PC-9 (cell line): ENCODE measurements around the gene APBA2. TPM values are rescaled to one million over a fixed set of nuclear protein-coding genes. Genes with fewer than 3 reads are reported as not detected.

Source experiments
- BruUV-seq: library from RNA; stranded (reverse); fragments of 400-500 nt; replicated peaks from 2 replicates; lab custom pipeline; 2021; lab: Mats Ljungman, UMichigan
- CTCF ChIA-PET: fragments of 300-600 bp; sonication (Branson Sonifier 250); formaldehyde crosslinking; loops from one replicate; lab custom pipeline; 2022; ENCODE audit warnings: antibody characterized with exemption; lab: Charles Lee
- POLR2A ChIA-PET: fragments of 300-600 bp; sonication (Branson Sonifier 250); formaldehyde crosslinking; loops from one replicate; lab custom pipeline; 2022; ENCODE audit warnings: antibody characterized with exemption; ENCODE audit not compliant: unreplicated experiment; lab: Charles Lee
- DNase-seq, 2 experiments: peaks; one replicate each; pipeline versions ENCODE4 v3.0.0 to v3.0.0-alpha.2; 2015 to 2022; ENCODE audit warnings: mixed read lengths in 1 of 2
- H2AFZ ChIP-seq: fragments of 200-600 bp; sonication (generic); 2 replicates; pipeline ENCODE4 v1.8.1; 2017; ENCODE audit warnings: antibody characterized with exemption
- H3F3A ChIP-seq: fragments of 200-600 bp; sonication (generic); 2 replicates; pipeline ENCODE4 v1.8.1; 2017; ENCODE audit warnings: antibody characterized with exemption, mild to moderate bottlenecking, low read depth; ENCODE audit not compliant: insufficient read depth
- H3K27ac ChIP-seq: fragments of 200-600 bp; sonication (generic); 2 replicates; pipeline ENCODE4 v1.6.1; 2016; ENCODE audit warnings: mixed run types
- H3K27me3 ChIP-seq: fragments of 200-600 bp; sonication (generic); 2 replicates; pipeline ENCODE4 v1.6.1; 2016; ENCODE audit warnings: low read depth, mixed run types; ENCODE audit not compliant: insufficient read depth
- H3K36me3 ChIP-seq: fragments of 200-600 bp; sonication (generic); 2 replicates; pipeline ENCODE4 v1.6.1; 2016; ENCODE audit warnings: low read depth, mixed run types
- H3K4me1 ChIP-seq: fragments of 200-600 bp; sonication (generic); replicated peaks from 2 replicates; pipeline ENCODE4 v1.6.1; 2016; ENCODE audit warnings: mixed run types; ENCODE audit not compliant: insufficient read depth
- H3K4me2 ChIP-seq: fragments of 200-600 bp; sonication (generic); 2 replicates; pipeline ENCODE4 v1.6.1; 2017; ENCODE audit warnings: mixed run types
- H3K4me3 ChIP-seq: fragments of 200-600 bp; sonication (generic); 2 replicates; pipeline ENCODE4 v1.6.1; 2016; ENCODE audit warnings: mixed run types
- H3K79me2 ChIP-seq: fragments of 200-600 bp; sonication (generic); 2 replicates; pipeline ENCODE4 v1.6.1; 2017; ENCODE audit warnings: low read depth, mixed run types
- H3K9me2 ChIP-seq: fragments of 200-600 bp; sonication (generic); 2 replicates; pipeline ENCODE4 v1.8.1; 2017; ENCODE audit warnings: mild to moderate bottlenecking; ENCODE audit not compliant: insufficient read depth
- H3K9me3 ChIP-seq: fragments of 200-600 bp; sonication (generic); 2 replicates; pipeline ENCODE4 v1.8.1; 2016; ENCODE audit warnings: low read depth; ENCODE audit not compliant: insufficient read depth
- H4K20me1 ChIP-seq: fragments of 200-600 bp; sonication (generic); 2 replicates; pipeline ENCODE4 v1.8.1; 2017; ENCODE audit not compliant: insufficient read depth
- EZH2 ChIP-seq: fragments of 200-600 bp; sonication (generic); IDR thresholded peaks from 2 replicates; pipeline ENCODE4 v1.8.0; 2017; ENCODE audit warnings: antibody characterized with exemption, low read depth
- intact Hi-C: fragments of 100-400 bp; cut with micrococcal nuclease; formaldehyde crosslinking; loops from one replicate; pipeline ENCODE4 v1.10.0; 2022; ENCODE audit not compliant: unreplicated experiment
- total RNA-seq: library from RNA; stranded (reverse); gene quantifications from 2 replicates; pipeline ENCODE4 v1.2.3, GENCODE V29; 2021
- TF ChIP-seq, protein P1 (sequence below): fragments of 200-600 bp; sonication (generic); conservative IDR thresholded peaks from 2 replicates; pipeline ENCODE4 v1.6.1; 2017; ENCODE audit warnings: mixed run types, antibody characterized with exemption, mild to moderate bottlenecking, moderate library complexity

Gene APBA2
- total RNA-seq, 1 experiment from 2014 or later, result not detected

DNA sequence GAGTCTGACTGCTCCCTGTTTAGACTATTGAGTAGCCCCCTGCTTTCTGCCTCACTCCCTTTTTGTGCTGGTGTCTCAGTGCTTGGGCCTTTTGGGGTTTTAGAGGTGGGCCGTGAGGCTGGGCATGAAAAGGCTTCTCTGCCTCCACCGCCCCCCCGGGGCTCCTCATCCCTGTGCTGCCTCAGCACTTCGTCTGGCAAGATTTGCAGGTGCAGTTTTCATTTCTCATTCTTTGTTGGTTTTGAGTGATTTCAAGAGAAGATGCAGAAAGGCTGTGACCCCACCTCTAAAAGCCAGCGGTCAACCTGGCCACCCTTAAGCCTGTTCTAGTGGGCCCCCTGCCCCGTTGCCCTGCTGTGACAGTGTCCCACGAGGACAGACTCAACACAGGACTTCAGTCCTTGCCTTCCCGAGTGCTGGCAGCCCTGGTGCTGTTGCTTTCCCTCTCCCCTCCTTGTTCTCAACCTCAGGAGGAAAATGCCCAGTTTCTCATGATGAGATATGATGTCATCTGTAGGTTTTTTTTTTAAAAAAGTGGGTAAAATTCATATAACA, 38.0 kb downstream of the APBA2 start:
- H3K4me2 ChIP-seq, result no peak overlapping the region
- no TSS peak for BruUV-seq
- H3K27me3 ChIP-seq, result peaks cover 22% of the 10 kb centered on the region
- no peak for TF ChIP-seq EZH2
- TF ChIP-seq, protein P1, sequence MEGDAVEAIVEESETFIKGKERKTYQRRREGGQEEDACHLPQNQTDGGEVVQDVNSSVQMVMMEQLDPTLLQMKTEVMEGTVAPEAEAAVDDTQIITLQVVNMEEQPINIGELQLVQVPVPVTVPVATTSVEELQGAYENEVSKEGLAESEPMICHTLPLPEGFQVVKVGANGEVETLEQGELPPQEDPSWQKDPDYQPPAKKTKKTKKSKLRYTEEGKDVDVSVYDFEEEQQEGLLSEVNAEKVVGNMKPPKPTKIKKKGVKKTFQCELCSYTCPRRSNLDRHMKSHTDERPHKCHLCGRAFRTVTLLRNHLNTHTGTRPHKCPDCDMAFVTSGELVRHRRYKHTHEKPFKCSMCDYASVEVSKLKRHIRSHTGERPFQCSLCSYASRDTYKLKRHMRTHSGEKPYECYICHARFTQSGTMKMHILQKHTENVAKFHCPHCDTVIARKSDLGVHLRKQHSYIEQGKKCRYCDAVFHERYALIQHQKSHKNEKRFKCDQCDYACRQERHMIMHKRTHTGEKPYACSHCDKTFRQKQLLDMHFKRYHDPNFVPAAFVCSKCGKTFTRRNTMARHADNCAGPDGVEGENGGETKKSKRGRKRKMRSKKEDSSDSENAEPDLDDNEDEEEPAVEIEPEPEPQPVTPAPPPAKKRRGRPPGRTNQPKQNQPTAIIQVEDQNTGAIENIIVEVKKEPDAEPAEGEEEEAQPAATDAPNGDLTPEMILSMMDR, result no peak
- H3K27ac ChIP-seq, result no peak overlapping the region
- H3F3A ChIP-seq, result no peaks in the 10 kb centered on the region
- no peaks in the 10 kb centered on the region for H3K9me2 ChIP-seq
- intact Hi-C loops, result no loop called here
- no peaks in the 10 kb centered on the region for H3K9me3 ChIP-seq
- no peaks in the 10 kb centered on the region for H3K4me1 ChIP-seq
- H3K79me2 ChIP-seq, result no peaks in the 10 kb centered on the region
- CTCF ChIA-PET, result no interaction called here
- no peaks in the 10 kb centered on the region for H3K36me3 ChIP-seq
- no peak for DNase-seq
- H3K4me3 ChIP-seq, result no peak overlapping the region
- no peaks in the 10 kb centered on the region for H4K20me1 ChIP-seq
- POLR2A ChIA-PET, result no interaction called here
- H2AFZ ChIP-seq, result no peak overlapping the region

DNA sequence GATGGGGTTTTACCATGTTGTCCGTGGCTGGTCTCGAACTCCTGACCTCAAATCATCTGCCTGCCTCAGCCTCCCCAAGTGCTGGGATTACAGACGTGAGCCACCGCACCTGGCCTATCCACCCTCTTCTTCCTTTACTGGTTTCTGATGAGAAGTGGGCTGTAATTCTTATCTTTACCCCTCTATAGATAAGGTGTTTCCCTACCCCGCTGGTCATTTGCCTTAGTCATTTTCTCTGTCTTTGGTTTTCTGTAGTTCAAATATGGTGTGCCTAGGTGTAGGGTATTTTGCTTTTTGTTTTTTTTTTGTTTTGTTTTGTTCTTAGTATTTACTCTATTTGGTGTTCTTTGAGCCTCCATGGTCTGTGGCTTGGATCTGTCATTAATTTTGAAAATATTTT, 41.3 kb downstream of the APBA2 start:
- Histone ChIP-seq H3K4me3 (no peak overlapping the region), H2AFZ (no peak overlapping the region), H3K4me1 (no peaks in the 10 kb centered on the region), H3F3A (no peaks in the 10 kb centered on the region), H3K9me2 (no peaks in the 10 kb centered on the region), H3K27ac (no peak overlapping the region), H3K27me3 (peaks cover 48% of the 10 kb centered on the region), H3K4me2 (no peak overlapping the region), H3K9me3 (no peaks in the 10 kb centered on the region), H3K36me3 (no peaks in the 10 kb centered on the region), H3K79me2 (no peaks in the 10 kb centered on the region), H4K20me1 (no peaks in the 10 kb centered on the region)
- no TSS peak for BruUV-seq
- intact Hi-C loops, result no loop called here
- POLR2A ChIA-PET, result no interaction called here
- TF ChIP-seq, protein P1, result no peak
- no peak for TF ChIP-seq EZH2
- no peak for DNase-seq
- CTCF ChIA-PET, result no interaction called here

DNA sequence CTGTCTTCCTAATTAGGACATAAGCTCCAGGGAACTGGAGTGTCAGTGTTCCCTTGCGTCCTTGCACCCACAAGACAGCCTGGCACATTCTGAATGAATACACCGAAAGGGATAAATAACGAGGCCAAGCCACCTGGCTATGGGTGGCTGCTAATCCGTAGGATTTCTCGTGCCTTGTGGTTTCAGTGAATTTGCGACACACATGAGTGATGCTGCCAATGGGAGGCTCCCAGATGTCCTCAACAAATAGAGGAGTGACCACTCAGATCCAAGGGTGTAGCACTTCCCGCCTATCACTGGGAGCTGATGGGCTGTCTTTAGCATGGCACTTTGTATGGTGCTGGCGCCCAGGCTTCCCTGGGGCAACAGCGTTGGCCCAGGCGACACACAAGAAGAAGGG, 43.4 kb downstream of the APBA2 start:
- no peak overlapping the region for H2AFZ ChIP-seq
- H3K4me1 ChIP-seq, result no peaks in the 10 kb centered on the region
- H3K9me2 ChIP-seq, result no peaks in the 10 kb centered on the region
- ChIA-PET POLR2A (no interaction called here), CTCF (no interaction called here)
- no peaks in the 10 kb centered on the region for H3F3A ChIP-seq
- H3K9me3 ChIP-seq, result no peaks in the 10 kb centered on the region
- no peaks in the 10 kb centered on the region for H3K36me3 ChIP-seq
- no peaks in the 10 kb centered on the region for H4K20me1 ChIP-seq
- no TSS peak for BruUV-seq
- intact Hi-C loops, result no loop called here
- no peak overlapping the region for H3K4me3 ChIP-seq
- H3K79me2 ChIP-seq, result no peaks in the 10 kb centered on the region
- no peak for TF ChIP-seq EZH2
- TF ChIP-seq, protein P1, result no peak
- H3K27me3 ChIP-seq, result peaks cover 65% of the 10 kb centered on the region
- H3K4me2 ChIP-seq, result no peak overlapping the region
- no peak overlapping the region for H3K27ac ChIP-seq
- DNase-seq, result no peak
